ENCODE measurements around the gene PCDHGA4. TPM values are rescaled to one million over a fixed set of nuclear protein-coding genes. Genes with fewer than 3 reads are reported as not detected.
"Not testable (repeated sequence)": the region's sequence is repeated elsewhere in the genome, so short reads cannot be mapped to it uniquely, and the experiment has no call there.

PCDHGA4 gene
- total RNA-seq, 1 donor from 2014 or later, result 2.9 TPM

DNA sequence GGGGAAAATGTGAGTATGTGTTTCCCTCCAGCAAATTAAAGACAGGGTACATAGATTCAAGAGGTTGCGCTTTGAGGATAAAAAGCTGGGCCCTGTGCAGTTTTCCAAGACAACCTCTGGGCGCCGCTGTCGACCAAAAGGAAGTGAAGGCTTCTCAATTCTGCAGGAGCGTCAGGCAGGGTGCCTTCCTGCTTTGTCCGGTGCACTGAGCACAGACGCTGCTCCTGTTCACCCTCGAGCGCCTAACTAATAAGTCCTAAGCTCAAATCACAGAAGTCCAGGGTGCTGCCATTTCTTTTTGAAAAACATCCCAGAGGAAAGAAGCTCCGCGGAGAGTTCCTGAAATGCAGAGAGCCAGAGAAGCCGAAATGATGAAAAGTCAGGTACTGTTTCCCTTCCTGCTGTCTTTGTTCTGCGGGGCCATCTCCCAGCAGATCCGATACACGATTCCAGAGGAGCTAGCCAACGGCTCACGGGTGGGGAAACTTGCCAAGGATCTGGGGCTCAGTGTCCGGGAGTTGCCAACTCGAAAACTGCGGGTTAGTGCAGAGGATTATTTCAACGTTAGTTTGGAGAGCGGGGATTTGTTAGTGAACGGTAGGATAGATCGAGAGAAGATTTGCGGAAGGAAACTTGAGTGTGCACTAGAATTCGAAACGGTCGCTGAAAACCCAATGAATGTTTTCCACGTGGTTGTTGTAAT, 4.8 kb upstream of the PCDHGA4 start, which contains the start of gene PCDHGB1:
TSS of gene PCDHGB1 (plus strand) at position 183 of the 703 bp plus-strand sequence. CDS start at position 345, 162 bp downstream.
- DNase-seq, result no peak

DNA sequence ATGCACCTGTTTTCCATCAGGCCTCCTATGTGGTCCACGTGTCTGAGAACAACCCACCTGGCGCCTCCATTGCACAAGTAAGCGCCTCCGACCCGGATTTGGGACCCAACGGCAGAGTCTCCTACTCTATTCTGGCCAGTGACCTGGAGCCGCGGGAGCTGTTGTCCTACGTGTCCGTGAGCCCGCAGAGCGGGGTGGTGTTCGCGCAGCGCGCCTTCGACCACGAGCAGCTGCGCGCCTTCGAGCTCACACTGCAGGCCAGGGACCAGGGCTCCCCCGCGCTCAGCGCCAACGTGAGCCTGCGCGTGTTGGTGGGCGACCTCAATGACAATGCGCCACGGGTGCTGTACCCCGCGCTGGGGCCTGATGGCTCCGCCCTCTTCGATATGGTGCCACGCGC, 3.2 kb upstream of the PCDHGA4 start:
- no peak for DNase-seq

GRCh38 chr5:141355641-141356040, 820 bp downstream of the PCDHGA4 start:
- no peak for DNase-seq

- DNase-seq, result no peak
Observed at GRCh38 chr5:141356133-141356532, 1.3 kb downstream of the PCDHGA4 start.

DNA sequence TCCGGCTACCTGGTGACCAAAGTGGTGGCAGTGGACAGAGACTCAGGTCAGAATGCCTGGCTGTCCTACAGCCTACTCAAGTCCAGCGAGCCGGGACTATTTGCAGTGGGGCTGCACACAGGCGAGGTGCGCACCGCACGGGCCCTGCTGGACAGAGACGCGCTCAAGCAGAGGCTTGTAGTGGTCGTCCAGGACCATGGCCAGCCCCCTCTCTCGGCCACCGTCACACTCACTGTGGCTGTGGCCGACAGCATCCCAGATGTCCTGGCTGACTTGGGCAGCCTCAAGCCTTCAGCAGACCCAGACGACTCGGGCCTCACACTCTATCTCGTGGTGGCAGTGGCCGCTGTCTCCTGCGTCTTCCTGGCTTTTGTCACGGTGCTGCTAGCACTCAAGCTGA, 2.1 kb downstream of the PCDHGA4 start:
- no peak for DNase-seq

- DNase-seq, result no peak
Observed at GRCh38 chr5:141359790-141360426, 5.1 kb downstream of the PCDHGA4 start, which contains the start of gene PCDHGB2. Gene PCDHGB2 (plus strand): TSS chr5:141359994. CDS start chr5:141360136, 142 bp downstream.

- no peak for DNase-seq
Observed at GRCh38 chr5:141360685-141361084, 5.9 kb downstream of the PCDHGA4 start.

DNA sequence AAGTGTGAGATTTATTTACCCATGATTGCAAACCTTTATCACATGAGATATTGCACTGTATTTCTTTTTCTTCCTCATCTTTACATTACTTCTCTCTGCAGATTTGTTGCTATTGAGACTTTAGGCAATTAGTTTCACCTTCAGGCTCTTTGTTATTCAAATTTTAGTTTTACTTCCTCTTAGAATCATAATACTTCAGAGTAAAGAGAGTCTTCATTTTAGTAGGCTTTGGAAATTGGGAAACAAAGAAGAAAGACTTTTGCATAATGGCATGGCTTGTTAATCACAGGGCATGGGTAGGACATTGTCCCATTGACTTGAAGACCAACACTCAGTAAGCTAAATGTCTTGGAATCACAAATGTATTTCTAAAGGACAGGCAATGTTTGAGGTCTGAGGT, 7.9 kb downstream of the PCDHGA4 start:
- DNase-seq, result no peak

- no peak for DNase-seq
Observed at GRCh38 chr5:141363952-141364660, 9.3 kb downstream of the PCDHGA4 start, which contains the start of gene PCDHGA5. Gene PCDHGA5 (plus strand): TSS chr5:141364162. CDS start chr5:141364331, 169 bp downstream.

DNA sequence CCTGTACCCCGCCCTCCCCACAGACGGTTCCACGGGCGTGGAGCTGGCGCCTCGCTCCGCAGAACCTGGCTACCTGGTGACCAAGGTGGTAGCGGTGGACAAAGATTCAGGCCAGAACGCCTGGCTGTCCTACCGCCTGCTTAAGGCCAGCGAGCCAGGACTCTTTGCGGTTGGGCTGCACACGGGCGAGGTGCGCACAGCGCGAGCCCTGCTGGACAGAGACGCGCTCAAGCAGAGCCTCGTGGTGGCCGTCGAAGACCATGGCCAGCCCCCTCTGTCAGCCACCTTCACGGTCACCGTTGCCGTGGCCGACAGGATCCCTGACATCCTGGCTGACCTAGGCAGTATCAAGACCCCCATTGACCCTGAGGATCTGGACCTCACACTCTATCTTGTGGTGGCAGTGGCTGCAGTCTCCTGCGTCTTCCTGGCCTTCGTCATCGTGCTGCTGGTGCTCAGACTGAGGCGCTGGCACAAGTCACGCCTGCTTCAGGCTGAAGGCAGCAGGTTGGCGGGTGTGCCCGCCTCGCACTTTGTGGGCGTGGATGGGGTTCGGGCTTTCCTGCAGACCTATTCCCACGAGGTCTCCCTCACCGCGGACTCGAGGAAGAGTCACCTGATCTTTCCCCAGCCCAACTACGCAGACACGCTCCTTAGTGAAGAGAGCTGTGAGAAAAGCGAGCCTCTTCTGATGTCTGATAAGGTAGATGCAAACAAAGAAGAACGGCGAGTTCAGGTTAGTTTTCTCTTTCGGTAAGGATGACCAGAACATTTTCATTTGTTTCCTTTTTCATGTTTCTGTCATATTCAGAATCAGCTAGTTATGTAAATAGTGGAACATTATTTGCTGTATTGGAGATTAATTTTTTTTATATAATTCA, 11.4 kb downstream of the PCDHGA4 start:
- no peak for DNase-seq

- no peak for DNase-seq
Observed at GRCh38 chr5:141369994-141370848, 15.4 kb downstream of the PCDHGA4 start, which contains the start of gene PCDHGB3. Gene PCDHGB3 (plus strand): TSS chr5:141370242. CDS start chr5:141370395, 153 bp downstream.

DNA sequence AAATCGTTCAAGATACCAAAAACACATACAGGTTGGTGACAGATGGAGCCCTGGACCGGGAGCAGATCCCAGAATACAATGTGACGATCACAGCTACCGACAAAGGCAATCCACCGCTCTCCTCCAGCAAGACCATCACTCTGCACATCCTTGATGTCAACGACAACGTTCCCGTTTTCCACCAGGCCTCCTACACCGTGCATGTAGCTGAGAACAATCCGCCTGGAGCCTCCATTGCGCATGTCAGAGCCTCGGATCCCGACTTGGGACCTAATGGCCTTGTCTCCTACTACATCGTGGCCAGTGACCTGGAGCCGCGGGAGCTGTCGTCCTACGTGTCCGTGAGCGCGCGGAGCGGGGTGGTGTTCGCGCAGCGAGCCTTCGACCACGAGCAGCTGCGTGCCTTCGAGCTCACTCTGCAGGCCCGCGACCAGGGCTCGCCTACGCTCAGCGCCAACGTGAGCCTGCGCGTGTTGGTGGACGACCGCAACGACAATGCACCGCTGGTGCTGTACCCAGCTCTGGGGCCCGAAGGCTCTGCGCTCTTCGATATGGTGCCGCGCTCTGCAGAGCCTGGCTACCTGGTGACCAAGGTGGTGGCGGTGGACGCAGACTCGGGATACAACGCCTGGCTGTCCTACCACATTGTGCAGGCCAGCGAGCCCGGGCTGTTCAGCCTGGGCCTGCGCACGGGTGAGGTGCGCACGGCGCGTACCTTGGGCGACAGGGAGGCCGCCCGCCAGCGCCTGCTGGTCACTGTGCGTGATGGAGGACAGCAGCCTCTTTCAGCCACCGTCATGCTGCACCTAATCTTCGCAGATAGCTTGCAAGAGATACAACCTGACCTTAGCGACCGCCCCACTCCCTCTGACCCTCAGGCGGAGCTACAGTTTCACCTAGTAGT, 17.0 kb downstream of the PCDHGA4 start:
- no peak for DNase-seq

DNA sequence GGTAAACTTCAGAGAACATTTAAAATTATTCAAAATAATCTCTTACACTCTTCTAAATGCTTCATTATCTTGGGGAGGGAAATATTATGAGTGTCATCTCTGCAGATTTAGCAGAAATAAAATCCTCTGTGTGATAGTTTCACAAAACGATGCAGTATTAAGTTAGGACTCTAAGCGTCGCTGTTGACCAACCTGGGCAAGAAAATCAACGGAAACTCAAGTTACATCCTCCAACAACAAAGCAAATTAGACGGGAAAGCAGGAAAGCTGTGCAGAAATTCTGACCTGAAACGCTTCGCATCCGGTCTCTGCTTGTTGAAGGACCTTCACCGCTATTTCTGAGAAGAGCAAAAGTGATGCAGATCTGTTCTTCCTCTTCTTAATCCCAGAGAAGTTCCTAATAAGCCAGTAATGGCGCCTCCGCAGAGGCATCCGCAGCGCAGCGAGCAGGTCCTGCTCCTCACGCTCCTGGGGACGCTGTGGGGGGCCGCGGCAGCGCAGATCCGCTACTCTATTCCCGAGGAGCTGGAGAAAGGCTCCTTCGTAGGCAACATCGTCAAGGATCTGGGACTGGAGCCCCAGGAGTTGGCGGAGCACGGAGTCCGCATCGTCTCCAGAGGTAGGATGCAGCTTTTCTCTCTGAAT, 19.0 kb downstream of the PCDHGA4 start, which contains the start of gene PCDHGA6:
TSS of gene PCDHGA6 (plus strand) at position 219 of the 645 bp plus-strand sequence. CDS start at position 412, 193 bp downstream.
- DNase-seq, result no peak

- DNase-seq, result no peak
Observed at GRCh38 chr5:141374627-141375026, 19.8 kb downstream of the PCDHGA4 start.

GRCh38 chr5:141375444-141376155, 20.8 kb downstream of the PCDHGA4 start:
- not testable (repeated sequence) for DNase-seq

DNA sequence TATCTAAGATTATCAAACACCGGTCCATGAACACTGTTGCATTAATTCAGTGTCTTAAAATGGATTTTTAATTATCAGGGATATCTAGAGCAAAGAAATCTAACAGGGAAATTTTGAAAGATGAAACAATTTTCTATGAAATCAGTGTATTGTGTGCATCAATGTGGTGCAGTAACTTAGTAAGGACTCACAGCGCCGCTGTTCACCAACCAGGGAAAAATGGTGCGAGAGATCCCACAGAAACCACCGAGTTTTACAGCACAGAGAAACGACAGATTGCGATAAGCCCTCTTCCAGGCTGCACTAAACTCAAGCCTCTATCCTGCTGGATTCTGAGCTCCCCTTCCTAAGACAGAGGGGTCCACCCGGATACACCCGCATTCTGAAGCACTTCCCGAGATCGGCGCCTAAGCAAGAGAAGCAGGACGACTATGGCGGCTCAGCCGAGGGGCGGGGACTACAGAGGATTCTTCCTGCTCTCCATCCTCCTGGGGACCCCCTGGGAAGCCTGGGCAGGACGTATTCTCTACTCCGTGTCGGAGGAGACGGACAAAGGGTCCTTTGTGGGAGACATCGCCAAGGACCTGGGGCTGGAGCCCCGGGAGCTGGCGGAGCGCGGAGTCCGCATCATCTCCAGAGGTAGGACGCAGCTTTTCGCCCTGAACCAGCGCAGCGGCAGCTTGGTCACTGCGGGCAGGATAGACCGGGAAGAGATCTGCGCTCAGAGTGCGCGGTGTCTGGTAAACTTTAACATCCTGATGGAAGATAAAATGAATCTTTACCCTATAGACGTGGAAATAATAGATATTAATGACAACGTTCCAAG, 27.9 kb downstream of the PCDHGA4 start, which contains the start of gene PCDHGA7:
TSS of gene PCDHGA7 (plus strand) at position 274 of the 826 bp plus-strand sequence. CDS start at position 432, 158 bp downstream.
- no peak for DNase-seq

- no peak for DNase-seq
Observed at GRCh38 chr5:141383345-141383744, 28.5 kb downstream of the PCDHGA4 start.
